C4-2B (cell line): ENCODE results near the gene EMILIN1.
"Not testable (repeated sequence)": the region's sequence is repeated elsewhere in the genome, so short reads cannot be mapped to it uniquely, and the experiment has no call there.

ENCODE experiments used
- ZFX ChIP-seq: fragments of 450-650 bp; IDR thresholded peaks from 2 replicates; pipeline ENCODE4 v1.6.1; 2017
- TF ChIP-seq, protein P1 (sequence below): fragments of 450-650 bp; conservative IDR thresholded peaks from 2 replicates; pipeline ENCODE4 v1.5.1; 2017; ENCODE audit warnings: mild to moderate bottlenecking

DNA sequence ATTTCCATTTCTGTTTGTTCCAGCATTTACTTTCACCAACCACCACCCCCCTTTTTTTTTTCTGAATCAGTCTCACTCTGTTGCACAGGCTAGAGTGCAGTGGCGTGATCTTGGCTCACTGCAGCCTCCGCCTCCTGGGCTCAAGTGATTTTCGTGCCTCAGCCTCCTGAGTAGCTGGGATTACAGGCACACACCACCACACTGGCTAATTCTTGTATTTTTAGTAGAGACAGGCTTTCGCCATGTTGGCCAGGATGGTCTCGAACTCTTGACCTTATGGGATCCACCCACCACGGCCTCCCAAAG, 2.9 kb upstream of the EMILIN1 start:
- TF ChIP-seq, protein P1, sequence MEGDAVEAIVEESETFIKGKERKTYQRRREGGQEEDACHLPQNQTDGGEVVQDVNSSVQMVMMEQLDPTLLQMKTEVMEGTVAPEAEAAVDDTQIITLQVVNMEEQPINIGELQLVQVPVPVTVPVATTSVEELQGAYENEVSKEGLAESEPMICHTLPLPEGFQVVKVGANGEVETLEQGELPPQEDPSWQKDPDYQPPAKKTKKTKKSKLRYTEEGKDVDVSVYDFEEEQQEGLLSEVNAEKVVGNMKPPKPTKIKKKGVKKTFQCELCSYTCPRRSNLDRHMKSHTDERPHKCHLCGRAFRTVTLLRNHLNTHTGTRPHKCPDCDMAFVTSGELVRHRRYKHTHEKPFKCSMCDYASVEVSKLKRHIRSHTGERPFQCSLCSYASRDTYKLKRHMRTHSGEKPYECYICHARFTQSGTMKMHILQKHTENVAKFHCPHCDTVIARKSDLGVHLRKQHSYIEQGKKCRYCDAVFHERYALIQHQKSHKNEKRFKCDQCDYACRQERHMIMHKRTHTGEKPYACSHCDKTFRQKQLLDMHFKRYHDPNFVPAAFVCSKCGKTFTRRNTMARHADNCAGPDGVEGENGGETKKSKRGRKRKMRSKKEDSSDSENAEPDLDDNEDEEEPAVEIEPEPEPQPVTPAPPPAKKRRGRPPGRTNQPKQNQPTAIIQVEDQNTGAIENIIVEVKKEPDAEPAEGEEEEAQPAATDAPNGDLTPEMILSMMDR, result not testable (repeated sequence)
- not testable (repeated sequence) for TF ChIP-seq ZFX
